ENCODE data around the gene ASXL3. TPM values are rescaled to one million over a fixed set of nuclear protein-coding genes. Genes with fewer than 3 reads are reported as not detected.

The ASXL3 gene
- total RNA-seq, result 1.3 TPM
- long read RNA-seq, result 0 reads

DNA sequence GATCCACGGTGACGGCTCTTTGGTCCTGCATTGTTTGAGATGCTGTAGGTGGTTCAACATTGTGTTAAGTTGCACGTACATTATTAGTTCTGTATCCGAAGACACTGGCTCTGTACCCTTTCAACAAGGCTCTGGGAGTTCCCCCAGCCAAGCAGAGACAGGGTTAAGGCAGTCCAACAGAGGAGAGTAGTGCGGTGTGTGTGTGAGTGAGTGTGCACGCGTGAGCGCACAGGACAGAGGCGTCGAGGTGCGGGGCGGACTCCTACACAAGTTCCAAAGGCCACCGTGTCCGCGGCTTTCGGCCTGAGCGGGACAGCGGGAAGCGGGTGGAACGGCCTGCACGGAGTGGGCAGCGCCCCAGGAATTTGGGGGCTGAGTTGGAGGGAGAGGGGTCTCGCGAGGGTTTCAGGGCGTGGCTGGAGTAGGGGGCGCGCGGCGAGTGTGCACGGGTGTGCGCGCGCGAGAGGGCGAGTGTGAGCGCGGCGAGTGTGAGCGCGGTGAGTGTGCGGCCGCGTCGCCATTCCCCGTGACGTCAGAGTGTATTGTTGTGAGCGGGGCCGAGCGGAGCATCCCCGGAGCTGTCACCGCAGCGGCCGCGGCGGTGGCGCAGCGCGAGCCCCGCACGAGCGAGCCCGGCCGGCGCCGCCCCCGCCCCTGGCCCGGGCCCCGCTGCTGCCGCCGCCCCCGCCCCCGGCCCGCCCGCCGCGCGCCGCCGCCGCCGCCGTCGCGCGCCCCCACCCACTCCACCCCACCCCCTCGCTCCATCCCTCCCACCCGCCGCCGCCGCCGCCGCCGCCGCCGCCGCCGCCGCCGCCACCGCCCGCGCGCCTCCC, at the start of gene ASXL3:
ASXL3 (plus strand) TSS at position 535 of the 833 bp plus-strand sequence. CDS start 413 bp downstream, outside the sequence.
- peak within 1 kb of the TSS; percentile 79 for H3K27ac ChIP-seq

DNA sequence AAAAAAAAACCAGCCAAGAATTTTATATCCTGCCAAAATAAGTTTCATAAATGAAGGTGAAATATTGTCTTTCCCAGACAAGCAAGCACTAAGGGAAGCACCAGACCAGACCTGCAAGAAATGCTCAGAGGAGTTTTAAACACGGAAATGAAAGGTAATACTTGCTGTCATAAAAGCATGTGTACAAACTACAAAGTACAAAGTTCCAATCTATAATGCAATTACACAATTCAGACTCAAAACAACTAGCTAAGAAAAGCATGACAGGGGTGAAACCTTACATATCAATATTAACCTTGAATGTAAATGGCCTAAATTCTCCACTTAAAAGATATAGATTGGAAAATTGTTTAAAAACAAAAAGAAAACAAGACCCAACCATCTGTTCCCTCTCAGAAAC, 45.0 kb upstream of the ASXL3 start:
- H3K27me3 ChIP-seq, result no peaks in the 10 kb centered on the region
- TF ChIP-seq, protein P1, sequence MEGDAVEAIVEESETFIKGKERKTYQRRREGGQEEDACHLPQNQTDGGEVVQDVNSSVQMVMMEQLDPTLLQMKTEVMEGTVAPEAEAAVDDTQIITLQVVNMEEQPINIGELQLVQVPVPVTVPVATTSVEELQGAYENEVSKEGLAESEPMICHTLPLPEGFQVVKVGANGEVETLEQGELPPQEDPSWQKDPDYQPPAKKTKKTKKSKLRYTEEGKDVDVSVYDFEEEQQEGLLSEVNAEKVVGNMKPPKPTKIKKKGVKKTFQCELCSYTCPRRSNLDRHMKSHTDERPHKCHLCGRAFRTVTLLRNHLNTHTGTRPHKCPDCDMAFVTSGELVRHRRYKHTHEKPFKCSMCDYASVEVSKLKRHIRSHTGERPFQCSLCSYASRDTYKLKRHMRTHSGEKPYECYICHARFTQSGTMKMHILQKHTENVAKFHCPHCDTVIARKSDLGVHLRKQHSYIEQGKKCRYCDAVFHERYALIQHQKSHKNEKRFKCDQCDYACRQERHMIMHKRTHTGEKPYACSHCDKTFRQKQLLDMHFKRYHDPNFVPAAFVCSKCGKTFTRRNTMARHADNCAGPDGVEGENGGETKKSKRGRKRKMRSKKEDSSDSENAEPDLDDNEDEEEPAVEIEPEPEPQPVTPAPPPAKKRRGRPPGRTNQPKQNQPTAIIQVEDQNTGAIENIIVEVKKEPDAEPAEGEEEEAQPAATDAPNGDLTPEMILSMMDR (IDR thresholded peaks at IDR 0.05), result no peak
- H3K9me3 ChIP-seq, result no peaks in the 10 kb centered on the region
- H3K36me3 ChIP-seq, result no peaks in the 10 kb centered on the region
- DNase-seq (no peak), ATAC-seq (no peak)
- no peak overlapping the region for H3K27ac ChIP-seq
- no peaks in the 10 kb centered on the region for H3K4me1 ChIP-seq
- intact Hi-C loops (cut with DNase I), result no loop called here
- no peak overlapping the region for H3K4me3 ChIP-seq

More for the DNA sequence above, at the start of gene ASXL3:
- peak; percentile 65 for DNase-seq
- Histone ChIP-seq H3K9me3 (no peaks in the 10 kb centered on the region), H3K36me3 (no peaks in the 10 kb centered on the region), H3K4me1 (peaks cover 8% of the 10 kb centered on the region), H3K4me3 (peak within 1 kb of the TSS; percentile 58), H3K27me3 (peaks cover 33% of the 10 kb centered on the region)
- TF ChIP-seq, protein P1 (IDR thresholded peaks at IDR 0.05), result no peak
- ATAC-seq, result peak; percentile 69
- intact Hi-C loops (cut with DNase I), result no loop called here

DNA sequence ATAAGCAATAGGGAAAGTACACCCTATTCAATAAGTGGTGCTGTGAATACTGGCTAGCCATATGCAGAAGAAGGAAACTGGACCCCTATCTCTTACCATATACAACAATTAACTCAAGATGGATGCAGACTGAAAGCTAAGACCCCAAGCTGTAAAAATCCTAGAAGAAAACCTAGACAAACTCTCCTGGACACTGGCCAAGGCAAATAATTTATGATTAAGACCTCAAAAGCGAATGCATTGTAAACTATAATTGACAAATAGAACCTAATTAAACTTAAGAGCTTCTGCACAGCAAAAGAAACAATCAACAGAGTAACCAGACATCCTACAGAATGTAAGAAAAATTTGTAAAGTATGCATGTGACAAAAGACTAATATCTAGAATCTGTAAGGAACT, 41.1 kb upstream of the ASXL3 start:
- H3K4me3 ChIP-seq, result no peak overlapping the region
- no peaks in the 10 kb centered on the region for H3K9me3 ChIP-seq
- no peaks in the 10 kb centered on the region for H3K4me1 ChIP-seq
- H3K27me3 ChIP-seq, result no peaks in the 10 kb centered on the region
- no peak for DNase-seq
- TF ChIP-seq, protein P1 (IDR thresholded peaks at IDR 0.05), result no peak
- no peak for ATAC-seq
- intact Hi-C loops (cut with DNase I), result no loop called here
- no peak overlapping the region for H3K27ac ChIP-seq
- no peaks in the 10 kb centered on the region for H3K36me3 ChIP-seq

DNA sequence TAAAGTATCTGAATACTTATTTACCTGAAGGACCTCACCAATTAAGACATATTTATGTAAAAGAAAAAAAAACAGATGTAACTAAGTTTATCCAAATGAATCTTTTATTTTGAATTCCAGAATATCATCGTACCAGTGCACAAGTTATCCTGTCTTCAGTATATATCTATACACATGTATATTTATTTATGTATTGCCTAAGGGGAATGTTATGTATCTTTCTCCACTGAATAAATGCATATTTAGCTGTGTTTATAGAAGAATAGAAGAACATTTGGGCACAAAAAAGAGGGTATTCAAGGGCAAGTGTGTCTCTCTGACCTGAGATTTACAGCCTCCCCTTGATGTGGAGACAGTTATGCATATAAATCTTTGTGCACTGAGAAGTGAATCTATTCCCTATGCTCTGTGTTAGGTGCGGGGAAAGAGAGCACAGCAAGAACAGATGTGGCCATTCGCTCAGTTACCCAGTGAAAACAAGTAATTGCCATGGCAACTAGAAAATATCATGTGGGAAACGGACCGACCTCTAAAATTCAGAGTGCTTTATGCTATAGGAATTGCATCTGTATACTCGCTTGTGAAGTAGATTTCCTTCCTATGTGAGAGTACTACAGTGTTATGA, 39.5 kb upstream of the ASXL3 start:
- Histone ChIP-seq H3K9me3 (no peaks in the 10 kb centered on the region), H3K27ac (no peak overlapping the region), H3K27me3 (no peaks in the 10 kb centered on the region), H3K4me3 (no peak overlapping the region), H3K36me3 (no peaks in the 10 kb centered on the region), H3K4me1 (no peaks in the 10 kb centered on the region)
- intact Hi-C loops (cut with DNase I), result no loop called here
- TF ChIP-seq, protein P1 (IDR thresholded peaks at IDR 0.05), result no peak
- DNase-seq (no peak), ATAC-seq (no peak)

DNA sequence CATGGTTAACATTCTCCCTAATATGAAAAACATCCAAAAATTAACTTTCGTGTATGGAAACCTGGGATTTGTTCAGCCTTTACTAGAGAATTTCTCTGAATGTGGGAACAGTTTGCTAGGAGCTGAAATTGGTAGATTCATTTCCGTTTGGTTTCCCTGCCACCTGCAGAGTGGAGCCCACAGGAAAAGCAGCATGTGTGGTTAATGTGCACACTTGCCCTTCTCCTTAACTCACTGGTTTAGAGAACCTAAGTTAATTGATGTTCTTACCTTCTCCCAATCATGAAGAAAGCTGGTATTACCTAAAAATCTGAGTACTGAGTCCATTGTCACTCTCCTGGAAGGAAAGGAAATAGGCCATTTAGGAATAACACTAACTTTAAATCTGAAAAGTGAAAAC, 37.6 kb upstream of the ASXL3 start:
- TF ChIP-seq, protein P1 (IDR thresholded peaks at IDR 0.05), result no peak
- H3K4me1 ChIP-seq, result no peaks in the 10 kb centered on the region
- no peaks in the 10 kb centered on the region for H3K9me3 ChIP-seq
- ATAC-seq, result no peak
- H3K27me3 ChIP-seq, result no peaks in the 10 kb centered on the region
- no peak overlapping the region for H3K27ac ChIP-seq
- H3K4me3 ChIP-seq, result no peak overlapping the region
- DNase-seq, result no peak
- H3K36me3 ChIP-seq, result no peaks in the 10 kb centered on the region
- intact Hi-C loops (cut with DNase I), result no loop called here

Measured in upper lobe of right lung (tissue), 1 donor.